Neural cell (in vitro differentiated cells): ENCODE data around the gene FUBP3. TPM values are rescaled to one million over a fixed set of nuclear protein-coding genes. Genes with fewer than 3 reads are reported as not detected.
A peak's percentile ranks its signal among the peaks of the same experiment; 100 is the strongest.

ENCODE experiments used
- H2AFZ ChIP-seq: fragments of 200-600, 300-800 bp; sonication (generic), shearing (Covaris generic); 2 replicates; pipeline ENCODE4 v1.6.0; 2014; ENCODE audit warnings: low read depth, mild to moderate bottlenecking, antibody characterized with exemption, low read length, moderate library complexity
- H3F3A ChIP-seq: fragments of 200-600 bp; shearing (Covaris generic); 2 replicates; pipeline ENCODE4 v1.6.1; 2016; ENCODE audit warnings: mild to moderate bottlenecking, moderate library complexity, mixed read lengths, antibody characterized with exemption, low read length; ENCODE audit not compliant: insufficient read depth, poor library complexity, severe bottlenecking
- H3K27ac ChIP-seq: fragments of 200-600, 300-800 bp; sonication (generic), shearing (Covaris generic); 2 replicates; pipeline ENCODE4 v1.5.1; 2014; ENCODE audit warnings: mild to moderate bottlenecking, low read length, moderate library complexity
- H3K27me3 ChIP-seq: fragments of 300-800, 200-600 bp; sonication (generic), shearing (Covaris generic); 2 replicates; pipeline ENCODE4 v1.6.0; 2014; ENCODE audit warnings: mild to moderate bottlenecking, low read depth, low read length, moderate library complexity; ENCODE audit not compliant: insufficient read depth
- H3K36me3 ChIP-seq: fragments of 300-800, 200-600 bp; sonication (generic), shearing (Covaris generic); 2 replicates; pipeline ENCODE4 v1.5.1; 2014; ENCODE audit warnings: mild to moderate bottlenecking, antibody characterized with exemption, low read length, moderate library complexity; ENCODE audit not compliant: insufficient read depth
- H3K4me2 ChIP-seq: fragments of 300-800, 200-600 bp; sonication (generic), shearing (Covaris generic); 2 replicates; pipeline ENCODE4 v1.6.0; 2014; ENCODE audit warnings: mild to moderate bottlenecking, low read length
- H3K4me3 ChIP-seq: fragments of 300-800, 200-600 bp; sonication (generic), shearing (Covaris generic); 2 replicates; pipeline ENCODE4 v1.5.1; 2014; ENCODE audit warnings: mild to moderate bottlenecking, low read length, moderate library complexity
- H3K79me2 ChIP-seq: fragments of 200-600 bp; shearing (Covaris generic); replicated peaks from 2 replicates; pipeline ENCODE4 v1.6.0; 2014; ENCODE audit warnings: mild to moderate bottlenecking, low read length, moderate library complexity; ENCODE audit not compliant: insufficient read depth
- H3K9ac ChIP-seq: fragments of 300-800, 200-600 bp; sonication (generic), shearing (Covaris generic); 2 replicates; pipeline ENCODE4 v1.6.1; 2016; ENCODE audit warnings: mild to moderate bottlenecking, low read length, mixed read lengths
- H3K9me2 ChIP-seq: fragments of 200-600 bp; shearing (Covaris generic); 2 replicates; pipeline ENCODE4 v1.6.1; 2016; ENCODE audit warnings: mild to moderate bottlenecking, low read length, mixed read lengths; ENCODE audit not compliant: insufficient read depth
- H3K9me3 ChIP-seq: fragments of 200-600, 300-800 bp; sonication (generic), shearing (Covaris generic); 2 replicates; pipeline ENCODE4 v1.6.1; 2016; ENCODE audit warnings: mild to moderate bottlenecking, mixed run types, low read length, moderate library complexity, mixed read lengths
- H4K20me1 ChIP-seq: fragments of 200-600 bp; shearing (Covaris generic); 2 replicates; pipeline ENCODE4 v1.6.1; 2016; ENCODE audit warnings: mild to moderate bottlenecking, mixed run types; ENCODE audit not compliant: insufficient read depth
- CTCF ChIP-seq: fragments of 450-650 bp; IDR thresholded peaks from 2 replicates; pipeline ENCODE4 v1.5.1; 2014; ENCODE audit warnings: antibody characterized with exemption, mild to moderate bottlenecking, moderate library complexity; ENCODE audit not compliant: poor library complexity, severe bottlenecking
- EZH2 ChIP-seq: fragments of 200-600, 300-800 bp; shearing (Covaris generic), sonication (generic); IDR thresholded peaks from 2 replicates; pipeline ENCODE4 v1.6.1; 2014; ENCODE audit warnings: antibody characterized with exemption, low read length, borderline replicate concordance, mild to moderate bottlenecking; ENCODE audit not compliant: insufficient read depth, poor library complexity, severe bottlenecking
- POLR2AphosphoS5 ChIP-seq: IDR thresholded peaks from 2 replicates; pipeline ENCODE4 v1.6.1; 2012
- REST ChIP-seq: IDR thresholded peaks from 2 replicates; pipeline ENCODE4 v1.6.1; 2012; ENCODE audit warnings: borderline replicate concordance
- polyA plus RNA-seq: library from polyadenylated mRNA; depleted of rRNA; stranded (reverse); fragments of >200 nt; gene quantifications from 2 replicates; pipeline ENCODE4 v1.2.3, GENCODE V29; 2014

The FUBP3 gene
- polyA plus RNA-seq, 1 donor from 2014 or later: 70.5 TPM

GRCh38 chr9:130663258-130663976 lies 84.0 kb downstream of the FUBP3 start:
- H3K36me3 ChIP-seq: no peaks in the 10 kb centered on the region
- peak overlapping the region; percentile 53 for H3K4me3 ChIP-seq
- H3K9ac ChIP-seq: no peak overlapping the region
- no peaks in the 10 kb centered on the region for H3K79me2 ChIP-seq
- no peaks in the 10 kb centered on the region for H3F3A ChIP-seq
- H2AFZ ChIP-seq: no peak overlapping the region
- no peaks in the 10 kb centered on the region for H3K9me2 ChIP-seq
- no peak overlapping the region for H3K4me2 ChIP-seq
- no peaks in the 10 kb centered on the region for H4K20me1 ChIP-seq
- H3K9me3 ChIP-seq: peaks cover 2% of the 10 kb centered on the region
- H3K27ac ChIP-seq: no peak overlapping the region
- no peak for TF ChIP-seq REST
- TF ChIP-seq EZH2: peak; percentile 97
- peaks cover 99% of the 10 kb centered on the region for H3K27me3 ChIP-seq

- H3K79me2 ChIP-seq: no peaks in the 10 kb centered on the region
- no peaks in the 10 kb centered on the region for H3K36me3 ChIP-seq
- no peak overlapping the region for H2AFZ ChIP-seq
- peaks cover 94% of the 10 kb centered on the region for H3K27me3 ChIP-seq
- H3K4me3 ChIP-seq: peak overlapping the region; percentile 53
- no peaks in the 10 kb centered on the region for H3F3A ChIP-seq
- no peak overlapping the region for H3K9ac ChIP-seq
- TF ChIP-seq CTCF (no peak), POLR2AphosphoS5 (no peak), REST (no peak)
- H3K27ac ChIP-seq: no peak overlapping the region
- no peak overlapping the region for H3K4me2 ChIP-seq
- no peaks in the 10 kb centered on the region for H3K9me2 ChIP-seq
- H4K20me1 ChIP-seq: no peaks in the 10 kb centered on the region
- H3K9me3 ChIP-seq: peaks cover 2% of the 10 kb centered on the region
Measured at GRCh38 chr9:130663977-130664250, 84.5 kb downstream of the FUBP3 start.
